T-helper 2 cell treated with Interferon-gamma antibody and Interleukin-4, amounts not matched to agents 5 μg/mL and 100 μg/mL, for 36 hours (primary cell): Measurements from ENCODE around the gene WFDC6.

ENCODE experiments used
- DNase-seq: peaks from one replicate; pipeline ENCODE4 v3.0.0; 2021; ENCODE audit warnings: low spot score
- H3K27ac Mint-ChIP-seq: one replicate; pipeline ENCODE4 v1.8.0; 2021; ENCODE audit warnings: mild to moderate bottlenecking, mixed read lengths
- H3K27me3 Mint-ChIP-seq: one replicate; pipeline ENCODE4 v1.8.0; 2021; ENCODE audit warnings: low read depth, mixed read lengths
- H3K36me3 Mint-ChIP-seq: one replicate; pipeline ENCODE4 v1.8.0; 2021; ENCODE audit warnings: low read depth, mixed read lengths
- H3K4me1 Mint-ChIP-seq: one replicate; pipeline ENCODE4 v1.8.0; 2021; ENCODE audit warnings: low read depth, mixed read lengths
- H3K4me3 Mint-ChIP-seq: one replicate; pipeline ENCODE4 v1.8.0; 2022; ENCODE audit warnings: mild to moderate bottlenecking, moderate library complexity, mixed read lengths
- H3K9me3 Mint-ChIP-seq: one replicate; pipeline ENCODE4 v1.8.0; 2021; ENCODE audit warnings: mixed read lengths

The WFDC6 gene

GRCh38 chr20:45507011-45507820, 32.1 kb downstream of the WFDC6 start:
- Mint-ChIP-seq H3K27ac (no peak overlapping the region), H3K4me3 (no peak overlapping the region), H3K36me3 (no peaks in the 10 kb centered on the region), H3K27me3 (peaks cover 25% of the 10 kb centered on the region), H3K4me1 (peaks cover 8% of the 10 kb centered on the region), H3K9me3 (no peaks in the 10 kb centered on the region)
- peak; percentile 18 for DNase-seq

- DNase-seq, result no peak
- Mint-ChIP-seq H3K4me1 (peaks cover 8% of the 10 kb centered on the region), H3K9me3 (no peaks in the 10 kb centered on the region), H3K27me3 (peaks cover 26% of the 10 kb centered on the region), H3K27ac (no peak overlapping the region), H3K36me3 (no peaks in the 10 kb centered on the region), H3K4me3 (no peak overlapping the region)
Measured at GRCh38 chr20:45506398-45506797, 32.9 kb downstream of the WFDC6 start.

GRCh38 chr20:45503403-45503802, 35.9 kb downstream of the WFDC6 start:
- no peak for DNase-seq
- H3K4me1 Mint-ChIP-seq, result peaks cover 8% of the 10 kb centered on the region
- no peak overlapping the region for H3K27ac Mint-ChIP-seq
- peaks cover 27% of the 10 kb centered on the region for H3K27me3 Mint-ChIP-seq
- H3K4me3 Mint-ChIP-seq, result no peak overlapping the region
- H3K9me3 Mint-ChIP-seq, result no peaks in the 10 kb centered on the region
- H3K36me3 Mint-ChIP-seq, result no peaks in the 10 kb centered on the region

GRCh38 chr20:45502561-45502960, 36.7 kb downstream of the WFDC6 start:
- Mint-ChIP-seq H3K36me3 (no peaks in the 10 kb centered on the region), H3K27ac (no peak overlapping the region), H3K27me3 (peaks cover 27% of the 10 kb centered on the region), H3K4me3 (no peak overlapping the region), H3K4me1 (peaks cover 7% of the 10 kb centered on the region), H3K9me3 (no peaks in the 10 kb centered on the region)
- no peak for DNase-seq

GRCh38 chr20:45501600-45501999, 37.7 kb downstream of the WFDC6 start:
- Mint-ChIP-seq H3K36me3 (no peaks in the 10 kb centered on the region), H3K27ac (no peak overlapping the region), H3K4me3 (no peak overlapping the region), H3K27me3 (peaks cover 24% of the 10 kb centered on the region), H3K9me3 (no peaks in the 10 kb centered on the region), H3K4me1 (no peaks in the 10 kb centered on the region)
- no peak for DNase-seq

- no peak for DNase-seq
- H3K4me3 Mint-ChIP-seq, result no peak overlapping the region
- no peak overlapping the region for H3K27ac Mint-ChIP-seq
- H3K4me1 Mint-ChIP-seq, result no peaks in the 10 kb centered on the region
- no peaks in the 10 kb centered on the region for H3K36me3 Mint-ChIP-seq
- peaks cover 21% of the 10 kb centered on the region for H3K27me3 Mint-ChIP-seq
- no peaks in the 10 kb centered on the region for H3K9me3 Mint-ChIP-seq
Measured at GRCh38 chr20:45500022-45500421, 39.3 kb downstream of the WFDC6 start.

GRCh38 chr20:45497971-45498494, 41.2 kb downstream of the WFDC6 start:
- no peaks in the 10 kb centered on the region for H3K9me3 Mint-ChIP-seq
- no peak overlapping the region for H3K27ac Mint-ChIP-seq
- no peak overlapping the region for H3K4me3 Mint-ChIP-seq
- no peaks in the 10 kb centered on the region for H3K36me3 Mint-ChIP-seq
- no peaks in the 10 kb centered on the region for H3K4me1 Mint-ChIP-seq
- DNase-seq, result no peak
- H3K27me3 Mint-ChIP-seq, result peaks cover 19% of the 10 kb centered on the region

- H3K27ac Mint-ChIP-seq, result no peak overlapping the region
- H3K4me3 Mint-ChIP-seq, result no peak overlapping the region
- no peak for DNase-seq
- H3K4me1 Mint-ChIP-seq, result no peaks in the 10 kb centered on the region
- no peaks in the 10 kb centered on the region for H3K36me3 Mint-ChIP-seq
- H3K27me3 Mint-ChIP-seq, result peaks cover 17% of the 10 kb centered on the region
- no peaks in the 10 kb centered on the region for H3K9me3 Mint-ChIP-seq
Measured at GRCh38 chr20:45496166-45496565, 43.1 kb downstream of the WFDC6 start.

GRCh38 chr20:45495501-45495941, 43.8 kb downstream of the WFDC6 start:
- Mint-ChIP-seq H3K27me3 (peaks cover 16% of the 10 kb centered on the region), H3K9me3 (no peaks in the 10 kb centered on the region), H3K4me3 (no peak overlapping the region), H3K27ac (no peak overlapping the region), H3K36me3 (no peaks in the 10 kb centered on the region), H3K4me1 (no peaks in the 10 kb centered on the region)
- DNase-seq, result no peak

- Mint-ChIP-seq H3K4me3 (no peak overlapping the region), H3K36me3 (no peaks in the 10 kb centered on the region), H3K27me3 (peaks cover 31% of the 10 kb centered on the region), H3K4me1 (no peaks in the 10 kb centered on the region), H3K27ac (no peak overlapping the region), H3K9me3 (no peaks in the 10 kb centered on the region)
- DNase-seq, result no peak
Measured at GRCh38 chr20:45489083-45489531, 50.2 kb downstream of the WFDC6 start.

GRCh38 chr20:45487231-45487635, 52.0 kb downstream of the WFDC6 start:
- Mint-ChIP-seq H3K36me3 (no peaks in the 10 kb centered on the region), H3K27ac (no peak overlapping the region), H3K4me1 (no peaks in the 10 kb centered on the region), H3K4me3 (no peak overlapping the region), H3K9me3 (no peaks in the 10 kb centered on the region), H3K27me3 (peaks cover 40% of the 10 kb centered on the region)
- DNase-seq, result no peak

- Mint-ChIP-seq H3K9me3 (no peaks in the 10 kb centered on the region), H3K4me3 (no peak overlapping the region), H3K27me3 (peaks cover 40% of the 10 kb centered on the region), H3K36me3 (no peaks in the 10 kb centered on the region), H3K27ac (no peak overlapping the region), H3K4me1 (no peaks in the 10 kb centered on the region)
- no peak for DNase-seq
Measured at GRCh38 chr20:45485388-45485787, 53.9 kb downstream of the WFDC6 start.

- Mint-ChIP-seq H3K27ac (no peak overlapping the region), H3K4me1 (no peaks in the 10 kb centered on the region), H3K27me3 (peaks cover 40% of the 10 kb centered on the region), H3K36me3 (no peaks in the 10 kb centered on the region), H3K4me3 (no peak overlapping the region), H3K9me3 (no peaks in the 10 kb centered on the region)
- DNase-seq, result no peak
Measured at GRCh38 chr20:45484676-45485075, 54.6 kb downstream of the WFDC6 start.
